Stimulated activated CD4-positive, alpha-beta T cell treated with anti-CD3 and anti-CD28 coated beads, Interleukin-12 subunit alpha, Interleukin-12 subunit beta, amount 100 ng/mL, for 48 hours (primary cell): Measurements from ENCODE around the gene PRKCB.
A peak's percentile ranks its signal among the peaks of the same experiment; 100 is the strongest.

Experiments
- DNase-seq, 3 donors: peaks; one replicate each; pipeline ENCODE4 v3.0.0-alpha.2; 2020; ENCODE audit warnings: low read depth in 2 of 3, low spot score in 1 of 3

The PRKCB gene

DNA sequence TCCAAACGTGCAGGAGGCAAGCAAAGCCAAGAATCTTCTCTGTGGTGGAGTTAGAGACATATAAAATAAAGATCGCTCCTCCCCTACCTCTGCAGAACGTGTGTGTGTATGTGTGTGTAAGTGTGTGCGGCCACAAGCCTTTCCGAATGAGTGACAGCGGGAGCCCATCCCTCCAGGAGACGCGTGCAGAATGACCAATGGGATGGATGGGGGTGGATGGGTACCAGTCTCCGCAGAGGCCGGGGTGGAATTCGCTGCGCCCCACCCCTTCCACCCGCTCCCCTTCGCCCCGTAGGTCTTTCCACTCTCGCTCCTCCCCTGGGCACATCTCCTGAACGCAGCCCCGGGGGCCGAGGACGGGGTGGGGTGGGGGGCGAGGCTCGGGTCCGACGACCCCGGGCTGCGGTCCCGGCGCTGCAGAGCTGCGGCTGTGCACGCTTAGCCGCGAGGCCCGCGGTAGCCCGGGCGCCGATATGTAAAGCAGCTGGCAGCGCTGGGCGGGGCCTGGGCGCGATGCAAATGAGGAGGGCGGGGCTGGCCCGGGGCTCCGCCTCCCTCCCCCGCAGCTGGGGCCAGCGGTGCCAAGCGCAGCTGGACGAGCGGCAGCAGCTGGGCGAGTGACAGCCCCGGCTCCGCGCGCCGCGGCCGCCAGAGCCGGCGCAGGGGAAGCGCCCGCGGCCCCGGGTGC lies at the start of gene PRKCB:
Gene PRKCB, plus strand, starts transcription at position 594 of the 688 bp plus-strand sequence.
- peak; percentile 81 to 89 (median 86) for DNase-seq

DNA sequence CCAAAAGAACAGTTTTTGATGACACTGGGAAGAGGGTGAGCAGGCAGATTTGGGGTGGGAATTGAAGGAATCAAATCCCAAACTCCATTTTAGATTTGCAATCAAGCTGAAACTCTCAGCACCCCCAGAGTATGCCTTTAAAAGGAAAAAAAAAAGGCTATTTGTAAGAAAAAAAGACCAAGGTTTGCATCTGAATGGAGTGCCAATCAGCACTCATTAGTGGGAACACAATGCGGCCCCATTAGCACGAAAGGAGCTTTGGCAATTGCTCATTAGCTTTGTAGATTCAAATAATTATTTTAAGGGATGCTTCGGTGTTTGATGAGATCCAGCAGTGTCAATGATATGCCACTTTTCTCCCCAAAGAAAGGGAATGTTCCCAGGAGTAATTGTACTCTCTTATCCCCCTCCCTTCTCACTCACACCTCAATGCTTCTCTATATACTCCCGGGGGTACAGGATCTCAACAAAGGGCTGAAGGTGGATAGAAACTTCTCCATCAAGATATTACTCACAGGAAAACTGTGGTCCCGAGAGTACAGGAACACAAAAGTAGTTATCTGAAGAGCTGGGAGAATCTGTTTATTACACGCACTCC lies 48.7 kb upstream of the PRKCB start:
- no peak for DNase-seq

DNA sequence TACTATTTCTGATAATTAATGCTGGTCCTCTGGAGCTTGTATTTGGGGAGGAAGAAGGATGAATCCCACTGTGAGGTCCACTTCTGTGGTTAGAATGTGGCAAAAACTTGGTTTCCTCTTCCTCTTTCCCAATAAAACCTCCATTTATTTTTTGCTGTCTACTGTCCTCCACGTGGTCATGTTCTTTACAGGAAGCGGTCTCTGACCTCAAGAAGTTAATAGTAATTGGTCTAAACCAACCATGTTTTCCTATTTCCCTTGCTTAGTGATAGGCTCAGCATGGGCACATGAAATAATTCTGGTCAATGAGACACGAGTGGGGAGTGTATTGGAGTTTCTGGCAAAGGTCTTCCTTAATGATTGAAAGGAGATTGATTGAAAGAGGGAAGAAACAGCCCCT lies 47.1 kb upstream of the PRKCB start:
- DNase-seq: no peak

DNA sequence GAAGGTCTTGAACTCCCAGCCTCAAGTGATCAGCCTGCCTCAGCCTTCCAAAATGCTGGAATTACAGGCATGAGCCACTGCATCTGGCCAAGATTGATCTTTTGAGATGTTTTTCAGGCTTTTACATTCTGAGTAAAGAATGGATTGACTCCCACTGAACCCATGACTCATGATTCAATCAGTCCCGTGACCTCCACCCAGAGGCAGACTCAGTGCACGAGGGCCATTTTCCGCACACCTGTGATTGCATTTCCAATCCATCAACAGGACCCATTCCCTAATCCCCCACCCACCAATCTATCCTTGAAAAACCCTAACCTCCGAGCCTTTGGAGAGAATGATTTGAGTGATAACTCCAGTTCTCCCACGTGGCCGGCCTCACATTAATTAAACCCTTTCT lies 40.4 kb upstream of the PRKCB start:
- DNase-seq: no peak

DNA sequence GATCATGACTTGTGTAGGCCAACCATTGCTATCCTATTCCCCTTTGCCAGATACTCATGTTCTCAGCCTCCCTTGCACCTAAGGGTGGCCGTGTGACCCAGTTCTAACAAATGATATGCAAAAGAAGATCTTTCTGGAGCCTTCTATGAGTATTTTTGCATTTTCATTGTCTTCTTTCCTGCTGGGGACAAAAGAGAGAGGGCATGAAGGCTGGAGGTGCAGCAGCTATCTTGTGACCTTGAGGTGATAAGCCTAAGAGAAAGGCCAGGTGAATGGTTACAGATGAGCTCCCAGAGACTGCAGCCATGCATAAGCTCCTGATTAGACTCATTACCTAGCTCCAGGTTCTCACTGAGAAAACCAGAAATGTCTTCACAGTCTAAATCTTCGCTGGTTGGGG lies 38.8 kb upstream of the PRKCB start:
- no peak for DNase-seq

DNA sequence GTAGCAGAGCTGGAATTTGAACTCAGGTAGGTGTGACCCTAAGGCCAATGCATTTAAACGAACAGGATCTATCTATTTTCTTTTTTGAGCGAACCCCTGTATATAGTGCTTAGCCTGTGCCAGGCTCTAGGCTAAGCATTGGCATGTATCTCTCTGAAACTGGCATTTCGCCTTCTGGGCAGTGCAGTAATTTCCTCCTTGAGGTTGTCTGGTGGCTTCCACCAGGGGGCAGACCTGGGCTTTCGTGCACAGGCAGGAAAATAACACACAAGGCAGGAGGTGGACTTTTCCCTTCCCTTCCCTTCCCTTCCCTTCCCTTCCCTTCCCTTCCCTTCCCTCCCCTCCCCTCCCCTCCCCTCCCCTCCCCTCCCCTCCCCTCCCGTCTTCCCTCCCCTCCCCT lies 34.4 kb upstream of the PRKCB start:
- DNase-seq: peak; percentile 47 to 78 (median 74)

DNA sequence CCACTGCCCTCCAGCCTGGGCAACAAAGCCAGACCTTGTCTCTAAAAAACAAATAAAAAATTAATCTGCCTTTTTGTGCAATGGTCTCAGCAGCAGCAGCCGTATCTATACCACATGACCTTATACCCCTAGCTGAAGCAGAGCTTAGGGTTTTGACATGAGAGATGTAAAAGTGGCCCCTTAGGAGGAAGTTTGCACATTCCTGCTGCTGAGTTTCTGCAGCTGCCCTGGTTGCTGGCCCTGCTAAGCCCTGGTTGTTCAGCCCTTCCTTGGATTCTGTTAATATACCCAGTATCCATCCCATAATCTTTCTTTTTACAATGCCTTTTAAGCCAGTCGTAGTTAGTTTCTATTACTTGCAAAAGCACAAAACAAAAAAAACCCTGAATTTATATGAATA lies 33.0 kb upstream of the PRKCB start:
- DNase-seq: no peak

DNA sequence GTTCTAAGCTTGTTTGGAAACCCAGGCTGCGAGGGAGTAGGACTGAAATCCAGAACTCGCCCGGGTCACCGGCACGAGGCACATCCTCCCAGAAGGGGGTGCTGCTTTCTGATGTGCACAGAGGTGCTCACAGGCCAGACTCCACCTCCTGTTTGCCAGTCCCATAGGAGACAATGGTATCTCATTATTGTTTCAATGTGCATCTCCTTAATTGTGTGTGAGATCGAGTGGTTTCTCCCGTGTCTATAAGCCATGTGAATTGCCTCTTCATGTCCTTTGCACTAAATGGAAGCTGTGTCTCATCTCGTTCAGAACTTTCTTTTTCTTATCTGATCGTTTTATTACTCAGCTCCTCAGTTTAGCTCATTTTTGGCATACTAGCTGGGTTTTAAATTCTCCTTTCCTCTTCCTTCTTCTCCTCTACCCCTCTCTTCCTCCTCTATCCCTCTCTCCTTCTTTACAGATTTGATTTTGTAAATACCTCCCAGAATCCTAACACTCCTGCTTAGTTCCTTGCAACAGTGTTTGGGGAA lies 32.1 kb upstream of the PRKCB start:
- peak; percentile 56 to 63 (median 62) for DNase-seq

DNA sequence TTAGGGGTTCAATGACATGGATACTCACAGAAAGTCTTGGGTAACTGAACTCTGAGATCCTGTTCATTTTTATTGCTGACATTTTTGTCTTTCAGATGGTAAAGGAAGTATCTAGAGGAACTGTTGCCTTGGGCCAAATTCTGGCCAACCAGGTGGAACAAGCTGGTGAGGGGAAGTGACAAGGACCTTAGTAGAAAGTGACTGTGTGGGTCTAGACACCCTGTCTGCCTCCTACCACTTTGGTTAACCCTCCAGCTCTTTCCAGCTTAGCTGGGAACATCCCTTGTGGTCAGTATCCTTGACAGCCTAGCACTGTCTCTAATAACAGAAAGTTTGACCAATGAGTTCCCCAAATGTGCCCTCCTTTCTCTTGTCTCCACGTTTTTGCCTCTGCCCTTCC lies 28.8 kb upstream of the PRKCB start:
- DNase-seq: no peak

DNA sequence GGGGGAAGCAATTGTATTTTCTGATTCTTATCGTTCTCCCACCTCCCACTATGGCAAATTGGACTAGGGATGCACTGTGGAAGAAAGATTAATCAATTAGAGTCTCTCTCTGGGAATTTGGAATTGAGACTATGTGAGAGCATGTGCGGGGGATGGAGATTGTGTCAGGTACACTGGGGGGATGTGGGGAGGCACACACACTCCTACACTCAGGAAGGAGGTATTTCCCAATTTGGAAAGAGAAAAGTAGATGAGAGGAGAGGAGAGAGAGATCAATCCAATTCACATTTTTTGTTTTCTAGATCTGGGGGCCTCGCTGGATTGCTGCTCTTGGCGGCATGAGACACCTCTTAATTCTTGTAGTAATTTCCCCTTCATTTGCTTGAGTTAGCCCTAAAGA lies 14.3 kb upstream of the PRKCB start:
- DNase-seq: no peak

DNA sequence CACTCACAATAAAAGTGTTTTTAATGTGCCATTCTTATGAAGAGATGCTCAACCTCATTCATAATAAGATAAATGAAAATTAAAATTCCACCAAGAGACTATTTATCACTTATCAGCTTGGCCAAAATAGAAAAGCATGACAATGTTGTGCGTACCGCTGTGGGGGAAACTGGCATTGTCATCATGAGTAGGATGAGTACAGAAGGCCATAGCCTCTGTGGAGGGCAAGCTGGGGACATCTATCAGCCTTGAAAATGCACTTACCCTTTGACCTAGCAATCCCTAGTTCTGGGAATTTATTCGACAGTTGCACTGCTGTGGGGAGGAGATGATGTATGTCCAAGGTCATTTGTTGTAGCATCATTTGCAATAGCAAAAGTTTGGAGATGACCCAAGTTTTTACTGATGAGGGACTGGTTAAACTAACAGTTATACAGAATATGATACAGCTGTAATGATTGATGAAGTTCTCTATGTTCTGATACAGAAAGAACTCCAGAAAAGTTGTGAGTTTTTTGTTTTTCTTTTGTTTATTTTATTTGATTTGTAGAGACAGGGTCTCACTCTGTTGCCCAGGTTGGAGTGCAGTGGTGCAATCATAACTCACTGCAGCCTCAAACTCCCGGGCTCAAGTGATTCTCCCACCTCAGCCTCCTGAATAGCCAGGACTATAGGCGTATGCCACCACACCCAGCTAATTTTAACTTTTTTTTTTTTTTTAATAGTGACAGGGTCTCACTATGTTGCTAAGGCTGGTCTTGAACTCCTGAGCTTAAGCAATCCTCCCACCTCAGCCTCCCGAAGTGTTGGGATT lies 13.7 kb upstream of the PRKCB start:
- DNase-seq: no peak

DNA sequence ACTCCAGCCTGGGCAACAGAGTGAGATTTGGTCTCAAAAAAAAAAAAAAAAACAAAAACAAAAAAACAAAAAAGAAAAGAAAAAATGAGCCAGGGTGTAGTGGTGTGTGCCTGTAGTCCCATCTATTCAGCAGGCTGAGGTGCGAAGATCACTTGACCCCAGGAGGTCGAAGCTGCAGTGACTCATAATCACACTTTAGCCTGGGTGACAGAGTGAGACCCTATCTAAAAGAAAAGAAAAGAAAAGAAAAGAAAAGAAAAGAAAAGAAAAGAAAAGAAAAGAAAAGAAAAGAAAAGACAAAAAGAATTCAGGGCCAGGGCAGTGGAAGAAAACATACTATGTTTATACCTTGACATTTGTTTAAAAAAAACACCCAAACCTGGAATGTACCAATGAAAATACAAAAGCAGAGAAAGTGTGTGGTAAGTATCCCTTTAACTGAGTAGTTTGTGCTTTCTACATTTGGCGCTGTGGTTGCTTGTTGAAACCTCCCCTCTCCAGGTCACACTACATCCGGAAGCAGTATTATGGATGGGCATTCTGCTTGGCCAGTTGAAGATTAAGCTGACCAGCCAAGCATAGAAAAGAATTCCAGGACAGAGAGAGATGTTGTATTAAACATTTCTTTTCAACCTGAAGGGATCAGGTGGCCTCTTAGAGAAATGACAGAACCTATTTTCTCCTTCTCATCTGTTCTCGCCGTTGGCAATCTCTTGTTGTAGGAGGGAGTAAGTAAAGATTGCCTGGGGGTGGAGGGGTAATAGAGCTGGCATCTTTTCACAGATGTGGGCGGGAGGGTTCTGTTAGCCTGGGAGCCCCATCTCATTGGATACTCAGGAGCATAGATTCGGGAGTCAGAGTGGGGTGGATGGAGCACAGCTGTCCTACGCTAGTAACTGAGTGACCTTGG lies 12.1 kb upstream of the PRKCB start:
- no peak for DNase-seq

DNA sequence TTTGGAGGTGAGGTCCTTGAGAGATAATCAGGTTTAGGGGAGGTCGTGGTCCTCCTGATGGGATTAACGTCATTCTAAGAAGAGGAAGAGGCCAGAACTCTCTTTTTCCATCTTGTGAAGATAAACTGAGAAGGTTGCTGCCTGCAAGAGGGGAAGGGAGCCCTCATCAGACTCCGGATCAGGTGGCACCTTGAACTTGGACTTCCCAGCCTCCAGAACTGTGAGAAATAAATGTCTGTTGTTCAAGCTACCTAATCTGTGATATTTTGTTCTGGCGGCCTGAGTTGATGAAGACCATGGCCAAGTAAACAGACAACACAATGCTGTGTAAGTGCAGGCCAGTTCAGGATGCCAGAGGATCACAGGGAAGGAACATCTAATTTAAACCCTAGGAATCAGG lies 10.9 kb upstream of the PRKCB start:
- DNase-seq: no peak

DNA sequence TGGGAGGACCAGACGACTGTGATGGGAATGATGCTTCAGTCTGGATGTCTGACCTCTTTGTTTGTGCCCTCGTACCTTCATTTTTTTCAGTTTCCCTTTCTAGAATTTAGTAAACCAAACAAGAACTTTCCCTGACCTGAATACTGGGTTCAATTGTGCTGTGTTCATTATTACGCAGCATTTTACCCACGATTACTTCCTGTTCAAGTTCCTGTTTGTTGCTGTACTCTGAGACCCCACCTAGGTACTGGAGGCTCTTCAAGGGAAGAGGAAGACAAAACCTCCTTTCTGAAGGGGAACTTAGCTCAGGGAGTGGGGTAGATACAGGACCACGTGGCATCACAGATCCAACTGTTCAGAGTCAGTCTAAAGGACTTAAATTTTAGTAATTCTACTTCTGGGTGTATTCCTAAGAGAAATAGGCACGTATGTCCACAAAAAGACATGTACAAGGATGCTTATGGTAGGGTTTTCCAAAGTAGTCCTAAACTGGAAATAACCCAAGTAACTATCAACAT lies 9.2 kb upstream of the PRKCB start:
- no peak for DNase-seq

DNA sequence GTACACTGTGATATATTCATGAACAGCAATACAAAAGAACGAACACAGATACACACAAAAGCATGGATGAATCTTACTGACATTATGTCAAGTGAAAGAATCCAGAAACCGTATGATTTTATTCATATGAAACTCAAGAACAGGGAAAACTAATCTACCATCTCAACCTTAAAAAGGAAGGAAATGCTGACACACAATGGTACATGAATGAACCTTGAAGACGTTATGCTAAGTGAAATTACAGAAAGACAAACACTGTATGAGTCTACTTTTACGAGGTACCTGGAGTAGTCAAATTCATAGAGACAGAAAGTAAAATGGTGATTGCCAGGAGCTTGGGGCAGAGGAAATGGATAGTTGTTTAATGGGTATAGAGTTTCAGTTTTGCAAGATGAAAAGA lies 8.7 kb upstream of the PRKCB start:
- no peak for DNase-seq

DNA sequence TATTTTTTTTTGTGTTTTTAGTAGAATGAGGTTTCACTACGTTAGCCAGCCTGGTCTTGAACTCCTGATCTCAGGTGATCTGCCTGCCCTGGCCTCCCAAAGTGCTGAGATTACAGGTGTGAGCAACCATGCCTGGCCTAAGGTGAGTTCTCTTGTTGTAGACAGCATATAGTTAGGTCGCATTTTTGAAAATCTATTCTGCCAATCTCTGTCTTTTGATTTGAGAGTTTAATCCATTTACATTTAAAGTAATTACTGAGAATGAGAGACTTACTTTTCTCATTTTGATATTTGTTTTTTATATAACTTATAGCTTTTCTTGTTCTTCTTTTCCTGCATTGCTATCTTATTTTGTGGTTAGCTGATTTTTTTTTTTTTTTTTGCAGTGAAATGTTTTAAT lies 6.3 kb upstream of the PRKCB start:
- DNase-seq: no peak

DNA sequence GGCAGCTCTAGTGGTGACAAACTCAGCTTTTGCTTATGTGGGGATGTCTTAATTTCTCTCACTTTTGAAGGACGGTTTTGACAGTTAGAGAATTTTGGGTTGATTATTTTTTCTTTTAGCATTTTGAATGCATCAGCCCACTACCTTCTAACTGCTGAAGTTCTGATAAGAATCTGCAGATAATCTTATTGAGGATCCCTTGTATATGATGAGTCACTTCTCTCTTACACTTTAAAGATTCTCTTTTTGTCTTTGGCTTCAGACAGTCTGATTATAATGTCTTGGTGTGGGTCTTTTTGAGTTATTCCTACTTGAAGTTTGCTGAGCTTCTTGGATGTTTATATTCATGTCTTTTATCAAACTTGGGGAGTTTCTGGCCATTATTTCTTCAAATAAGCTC lies 5.5 kb upstream of the PRKCB start:
- DNase-seq: no peak

DNA sequence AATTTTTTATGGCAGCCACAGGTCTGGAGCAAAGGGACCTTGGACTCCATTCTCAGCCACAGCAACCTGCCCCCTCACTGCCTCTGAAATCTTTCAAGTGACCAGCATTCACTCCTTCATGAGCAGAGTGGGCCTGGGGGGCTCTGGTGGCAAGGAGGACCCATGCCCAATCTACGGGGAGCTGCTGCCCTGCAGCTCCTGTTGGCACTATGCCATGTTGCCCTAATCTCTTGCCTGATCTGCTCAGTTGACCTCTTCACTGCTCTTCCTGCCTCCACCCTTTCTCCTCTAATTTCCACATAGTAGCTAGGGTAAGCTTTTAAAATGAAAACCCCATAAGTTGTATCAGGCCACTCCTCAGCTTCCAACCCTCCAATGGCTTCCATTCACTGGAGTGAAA lies 2.9 kb upstream of the PRKCB start:
- DNase-seq: no peak

DNA sequence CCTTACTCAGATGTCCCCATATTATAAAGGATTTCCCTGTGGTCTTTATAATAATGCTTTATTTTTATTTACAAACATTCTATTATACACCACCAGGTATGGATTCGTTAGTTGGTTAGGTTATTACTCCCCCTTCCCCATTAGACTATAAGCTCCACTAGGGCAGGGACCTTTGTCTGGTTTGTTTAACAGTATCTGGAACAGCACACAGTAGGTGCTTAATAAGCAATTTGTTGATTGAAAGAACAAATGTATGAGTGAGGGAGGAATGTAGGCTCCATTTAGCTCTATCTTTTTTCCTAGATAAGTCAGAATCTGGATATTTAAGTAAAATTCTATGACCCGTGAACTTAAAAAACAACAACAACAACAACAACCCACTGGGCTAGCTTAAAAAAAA lies 2.3 kb upstream of the PRKCB start:
- DNase-seq: no peak

DNA sequence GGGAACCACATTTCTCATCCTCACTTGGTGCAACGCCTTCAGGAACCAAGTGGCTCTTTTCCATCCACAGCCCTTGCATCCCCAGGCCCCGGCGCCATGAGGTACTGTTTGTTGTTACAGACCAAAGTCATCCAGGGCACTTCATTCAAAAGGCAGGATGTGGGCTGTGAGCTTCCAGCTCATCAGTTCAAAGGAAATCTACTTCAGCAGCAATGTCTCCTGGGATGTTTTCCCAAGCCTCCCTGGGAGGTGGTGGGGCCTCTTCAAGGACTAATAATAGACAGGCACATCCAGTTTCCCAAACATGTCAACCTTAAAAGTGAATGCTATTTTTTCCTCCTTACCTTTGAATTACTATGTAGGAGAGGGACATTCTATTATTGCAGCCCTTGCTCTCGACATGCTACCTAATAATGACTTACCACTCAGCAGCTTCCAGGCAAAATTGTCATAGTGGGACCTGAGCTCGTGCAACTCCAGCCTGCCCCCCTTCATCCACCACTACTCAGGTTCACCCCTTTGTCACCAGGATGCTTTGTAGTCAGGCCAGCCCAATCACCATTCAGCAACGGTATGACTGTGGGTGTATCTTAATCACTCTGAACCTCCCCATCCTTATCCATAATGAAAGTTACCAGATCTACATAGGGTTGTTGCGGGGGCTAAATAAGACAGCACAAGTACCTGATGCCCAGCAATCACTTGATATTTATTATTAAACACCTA lies 1.7 kb upstream of the PRKCB start:
- no peak for DNase-seq
